Activated CD8-positive, alpha-beta memory T cell treated with anti-CD3 and anti-CD28 coated beads for 36 hours (primary cell): ENCODE data around the gene INSM1. TPM values are rescaled to one million over a fixed set of nuclear protein-coding genes. Genes with fewer than 3 reads are reported as not detected.
"Not testable (repeated sequence)": the region's sequence is repeated elsewhere in the genome, so short reads cannot be mapped to it uniquely, and the experiment has no call there.

Experiments
- CTCF ChIA-PET: fragments of 350-600 bp; sonication (Branson Sonifier 250); formaldehyde crosslinking; loops from one replicate; lab custom pipeline; 2021; ENCODE audit warnings: antibody characterized with exemption; lab: Charles Lee
- POLR2A ChIA-PET: fragments of 350-600 bp; sonication (Branson Sonifier 250); formaldehyde crosslinking; loops from one replicate; lab custom pipeline; 2021; ENCODE audit warnings: antibody characterized with exemption; lab: Charles Lee
- total RNA-seq, 2 experiments: library from RNA; stranded (reverse); gene quantifications; one replicate each; pipeline ENCODE4 v1.2.3, GENCODE V29; 2021

INSM1 gene, protein sequence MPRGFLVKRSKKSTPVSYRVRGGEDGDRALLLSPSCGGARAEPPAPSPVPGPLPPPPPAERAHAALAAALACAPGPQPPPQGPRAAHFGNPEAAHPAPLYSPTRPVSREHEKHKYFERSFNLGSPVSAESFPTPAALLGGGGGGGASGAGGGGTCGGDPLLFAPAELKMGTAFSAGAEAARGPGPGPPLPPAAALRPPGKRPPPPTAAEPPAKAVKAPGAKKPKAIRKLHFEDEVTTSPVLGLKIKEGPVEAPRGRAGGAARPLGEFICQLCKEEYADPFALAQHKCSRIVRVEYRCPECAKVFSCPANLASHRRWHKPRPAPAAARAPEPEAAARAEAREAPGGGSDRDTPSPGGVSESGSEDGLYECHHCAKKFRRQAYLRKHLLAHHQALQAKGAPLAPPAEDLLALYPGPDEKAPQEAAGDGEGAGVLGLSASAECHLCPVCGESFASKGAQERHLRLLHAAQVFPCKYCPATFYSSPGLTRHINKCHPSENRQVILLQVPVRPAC
- total RNA-seq: 1 to 10 TPM; 6.8 to 7.1 TPM

DNA sequence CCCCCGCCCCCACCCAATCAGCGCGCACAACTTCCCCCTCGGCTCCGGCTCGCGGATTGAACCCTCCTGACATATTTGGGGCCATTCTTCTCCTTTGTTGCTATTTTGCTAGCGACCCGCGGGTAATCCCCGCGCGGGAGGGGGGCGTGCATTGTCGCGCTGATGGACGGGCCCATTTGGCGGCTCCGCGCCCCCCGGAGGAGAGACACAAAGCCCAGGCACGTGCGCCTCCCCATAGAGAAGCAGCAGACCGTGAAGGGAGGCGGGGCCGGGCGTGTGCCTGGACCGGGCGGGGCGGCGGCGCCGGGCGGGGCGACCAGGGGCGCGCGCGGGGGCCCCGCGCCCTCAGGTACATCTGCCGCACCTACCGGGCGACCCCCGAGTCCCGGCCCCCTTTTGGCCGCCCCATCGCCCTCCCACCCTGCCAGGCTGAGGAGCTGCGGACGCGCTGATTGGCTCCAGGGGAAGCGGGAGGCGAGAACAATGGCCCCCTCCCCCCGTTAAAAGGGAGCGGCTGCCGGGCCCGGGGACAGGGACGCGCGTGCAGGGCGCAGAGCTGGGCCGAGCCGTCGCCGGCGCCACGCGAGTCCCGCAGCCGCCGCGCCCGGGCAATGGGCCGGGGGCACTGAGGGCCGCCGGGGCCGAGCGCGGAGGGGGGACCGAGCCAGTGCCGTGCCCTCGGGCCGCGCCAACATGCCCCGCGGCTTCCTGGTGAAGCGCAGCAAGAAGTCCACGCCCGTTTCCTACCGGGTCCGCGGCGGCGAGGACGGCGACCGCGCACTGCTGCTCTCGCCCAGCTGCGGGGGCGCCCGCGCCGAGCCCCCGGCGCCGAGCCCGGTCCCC is at the start of gene INSM1:
TSS of gene INSM1 (plus strand) at position 530 of the 843 bp plus-strand sequence. CDS start at position 694, 164 bp downstream.
- CTCF ChIA-PET: no interaction called here
- POLR2A ChIA-PET: interaction anchor here (1.1 kb wide), 1 partner anchor 123 kb away, joined by 5 read pairs; no protein-coding TSS in a partner anchor

DNA sequence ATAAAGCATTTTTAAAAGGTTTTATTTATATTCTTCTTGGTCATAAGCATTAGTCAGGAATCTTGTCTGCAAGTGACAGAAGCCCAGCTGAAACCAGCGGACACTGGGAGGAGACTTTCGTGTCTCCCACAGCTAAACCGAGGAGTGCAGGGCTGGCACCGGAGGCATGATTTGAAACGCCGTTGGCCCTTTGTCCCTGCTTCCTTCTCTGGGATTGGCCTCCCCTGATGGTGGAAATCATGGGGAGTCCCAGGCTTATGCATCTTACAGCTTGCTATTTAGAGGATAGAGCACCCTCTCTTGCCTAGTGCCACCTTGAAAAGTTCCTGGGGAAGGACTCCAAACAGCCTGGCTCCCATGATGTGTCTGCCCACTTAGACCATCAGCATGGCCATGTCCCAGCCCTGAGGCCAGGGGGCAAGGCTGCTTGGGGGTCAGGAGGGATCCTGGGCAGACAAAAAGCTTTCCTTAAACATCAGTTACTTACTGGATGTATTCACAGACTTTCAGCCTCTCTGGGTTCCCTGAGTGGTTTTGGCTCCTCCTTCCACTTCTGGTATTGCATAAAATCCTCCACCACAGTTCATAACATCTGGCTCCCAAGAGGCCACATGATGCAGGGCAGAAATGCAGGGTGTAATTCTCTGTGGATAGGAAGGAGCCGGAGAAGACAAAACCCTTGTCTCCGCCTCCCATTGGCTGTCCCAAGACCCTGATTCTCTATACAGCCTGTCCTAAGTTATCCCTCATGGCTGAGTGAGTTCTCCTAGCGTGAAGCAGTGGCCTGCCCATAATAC is 49.3 kb upstream of the INSM1 start:
- ChIA-PET CTCF (no interaction called here), POLR2A (no interaction called here)

DNA sequence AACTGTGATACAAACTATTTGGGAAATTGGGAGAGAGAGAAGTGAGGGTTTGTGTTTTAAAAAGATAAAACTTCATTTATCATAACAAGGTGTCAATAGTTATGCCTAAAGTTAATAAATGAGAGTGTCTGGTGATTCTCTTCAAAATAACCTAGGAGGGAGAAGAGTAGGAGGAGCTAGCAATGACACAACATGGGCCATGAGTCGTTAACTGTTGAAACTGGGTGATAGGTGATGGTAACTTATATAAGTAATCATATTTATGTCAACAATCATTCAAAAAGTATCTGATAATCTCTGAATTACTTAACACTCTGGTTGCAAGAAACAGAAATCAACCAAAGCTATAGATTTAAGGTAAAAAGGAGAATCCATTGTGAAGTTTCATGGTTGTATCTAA is 46.8 kb upstream of the INSM1 start:
- ChIA-PET POLR2A (no interaction called here), CTCF (interaction anchor here (1.7 kb wide), 1 partner anchor 13 kb away, joined by 3 read pairs; no protein-coding TSS in a partner anchor)

DNA sequence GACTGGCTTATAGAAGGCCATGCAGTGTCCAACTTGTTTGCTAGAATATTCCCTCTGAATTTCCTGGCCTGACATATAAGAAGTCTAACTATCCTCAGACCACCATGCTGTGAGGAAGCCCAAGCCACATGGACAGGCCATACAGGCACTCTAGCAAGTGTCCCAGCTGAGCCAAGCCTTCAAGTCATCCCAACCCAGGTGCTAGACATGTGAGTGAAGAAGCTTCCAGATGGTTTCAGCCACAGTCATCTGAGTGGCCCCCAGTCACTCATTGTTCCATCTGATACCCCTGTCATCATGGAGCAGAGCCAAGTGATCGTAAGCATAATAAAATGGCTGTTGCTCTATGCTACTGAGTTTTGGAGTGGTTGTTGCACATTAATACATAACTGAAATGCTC is 46.0 kb upstream of the INSM1 start:
- ChIA-PET CTCF (interaction anchor here (1.7 kb wide), 1 partner anchor 12 kb away, joined by 3 read pairs; no protein-coding TSS in a partner anchor), POLR2A (no interaction called here)

DNA sequence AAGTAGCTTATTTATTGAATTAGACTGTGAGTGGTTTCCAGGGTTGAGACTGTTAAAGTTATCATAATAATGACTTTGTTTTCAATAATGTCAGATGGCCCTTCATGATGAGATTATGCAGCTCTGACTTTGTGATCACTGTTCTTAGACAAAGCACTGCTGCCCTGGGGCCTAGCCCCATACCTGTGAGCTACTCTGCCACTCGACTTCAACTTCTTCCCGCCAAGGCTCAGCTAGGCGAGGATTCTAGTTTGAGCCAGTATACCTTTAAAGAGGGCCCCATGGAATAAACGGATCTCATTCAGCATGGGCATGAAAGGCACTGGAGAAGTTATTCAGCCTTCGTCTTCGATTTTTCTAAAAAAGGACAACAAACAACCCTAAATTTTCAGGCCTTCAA is 45.0 kb upstream of the INSM1 start:
- ChIA-PET POLR2A (no interaction called here), CTCF (no interaction called here)

DNA sequence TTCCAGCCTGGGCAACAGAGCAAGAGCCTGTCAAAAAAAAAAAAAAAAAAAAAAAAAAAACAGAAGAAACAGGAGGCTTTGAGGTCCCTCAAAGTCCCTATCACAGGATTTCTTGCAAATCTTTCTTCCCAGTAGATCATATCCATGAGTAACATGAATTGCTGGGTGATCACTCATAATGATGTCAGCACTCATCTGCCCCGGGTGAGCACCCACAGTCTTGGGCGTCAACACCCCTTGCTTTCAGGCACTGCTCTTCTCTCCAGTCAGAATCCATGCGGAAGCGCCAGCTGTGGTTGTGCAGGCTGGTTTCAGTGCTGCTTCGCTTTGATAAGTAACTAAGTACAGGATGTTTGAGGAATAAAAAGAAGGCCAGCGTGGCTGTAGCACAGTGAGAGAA is 40.2 kb upstream of the INSM1 start:
- CTCF ChIA-PET: no interaction called here
- POLR2A ChIA-PET: no interaction called here

DNA sequence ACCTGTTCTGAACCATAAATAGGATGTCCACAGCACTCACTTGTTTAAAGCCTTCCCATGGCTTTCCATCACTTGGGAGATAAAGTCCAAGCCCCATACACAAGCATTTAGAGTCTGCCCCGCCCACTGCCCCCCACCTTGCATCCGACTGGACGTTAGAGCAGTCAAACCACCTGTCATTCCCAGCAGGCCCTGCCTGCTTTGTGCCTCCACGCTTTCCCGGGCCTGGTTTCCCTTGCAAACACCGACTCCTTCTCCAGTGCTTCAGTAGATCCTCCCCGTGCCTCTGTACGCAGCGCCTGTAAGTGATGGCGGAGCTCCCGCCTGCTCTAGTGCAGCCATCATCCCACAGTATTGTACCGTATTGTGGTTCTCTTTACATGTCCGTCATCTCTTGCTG is 38.3 kb upstream of the INSM1 start:
- POLR2A ChIA-PET: no interaction called here
- CTCF ChIA-PET: interaction anchor here (1.1 kb wide), 1 partner anchor 239 kb away, joined by 4 read pairs; no protein-coding TSS in a partner anchor

DNA sequence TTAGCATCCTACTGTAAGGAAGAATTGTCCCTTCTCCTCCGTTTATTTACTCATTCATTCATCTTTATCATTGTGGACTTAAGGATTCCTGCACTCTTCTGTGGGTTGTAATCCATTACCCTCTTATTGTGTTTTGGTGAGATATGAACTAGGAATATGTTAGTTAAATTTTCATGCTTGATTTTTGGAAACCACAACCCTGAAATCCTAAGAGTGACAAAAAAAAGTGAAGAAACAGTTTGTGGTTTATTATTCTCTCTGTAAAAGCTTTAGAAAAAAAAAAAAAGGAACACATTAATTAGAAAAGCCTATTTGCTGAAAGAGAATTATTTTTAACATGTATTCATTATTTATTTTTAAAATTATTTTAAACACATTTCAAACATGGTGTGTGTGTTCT is 36.7 kb upstream of the INSM1 start:
- ChIA-PET CTCF (no interaction called here), POLR2A (no interaction called here)

DNA sequence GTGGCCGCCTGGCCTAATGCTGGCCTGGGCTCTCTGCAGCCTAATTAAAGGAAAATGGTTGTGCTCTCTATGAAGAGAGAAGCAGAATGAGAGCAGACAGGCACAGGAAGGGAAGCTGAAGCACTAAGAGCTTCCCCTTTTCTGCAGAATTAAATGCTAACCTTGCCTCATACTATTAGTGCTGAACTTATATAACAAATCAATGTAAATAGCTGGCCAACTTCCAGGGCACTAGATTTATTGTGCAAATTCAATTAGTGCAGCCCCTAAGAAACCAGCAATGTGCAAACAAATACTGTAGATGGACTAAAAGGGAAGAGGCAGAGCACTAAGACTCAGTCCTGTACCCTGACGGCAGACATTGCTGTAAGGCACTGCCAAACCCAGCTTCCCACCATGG is 36.1 kb upstream of the INSM1 start:
- ChIA-PET POLR2A (no interaction called here), CTCF (no interaction called here)

DNA sequence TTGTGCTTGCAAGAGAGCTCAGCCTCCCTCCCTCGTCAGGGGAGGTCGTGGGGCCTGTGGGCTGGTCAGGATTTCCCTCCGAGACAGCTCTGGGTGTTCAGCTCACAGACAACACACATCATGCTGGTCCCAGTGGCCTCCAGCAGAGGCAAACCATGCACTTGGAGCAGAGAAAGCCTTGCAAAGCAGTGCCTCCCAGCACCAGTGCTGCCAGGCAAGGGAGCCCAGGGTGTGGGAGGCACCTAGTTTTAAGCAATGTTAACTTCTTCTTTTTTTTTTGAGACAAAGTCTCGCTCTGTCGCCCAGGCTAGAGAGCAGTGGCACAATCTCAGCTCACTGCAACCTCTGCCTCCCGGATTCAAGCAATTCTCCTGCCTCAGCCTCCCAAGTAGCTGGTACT is 34.0 kb upstream of the INSM1 start:
- ChIA-PET CTCF (interaction anchor here (1.1 kb wide), 1 partner anchor 13 kb away, joined by 3 read pairs; no protein-coding TSS in a partner anchor), POLR2A (no interaction called here)

DNA sequence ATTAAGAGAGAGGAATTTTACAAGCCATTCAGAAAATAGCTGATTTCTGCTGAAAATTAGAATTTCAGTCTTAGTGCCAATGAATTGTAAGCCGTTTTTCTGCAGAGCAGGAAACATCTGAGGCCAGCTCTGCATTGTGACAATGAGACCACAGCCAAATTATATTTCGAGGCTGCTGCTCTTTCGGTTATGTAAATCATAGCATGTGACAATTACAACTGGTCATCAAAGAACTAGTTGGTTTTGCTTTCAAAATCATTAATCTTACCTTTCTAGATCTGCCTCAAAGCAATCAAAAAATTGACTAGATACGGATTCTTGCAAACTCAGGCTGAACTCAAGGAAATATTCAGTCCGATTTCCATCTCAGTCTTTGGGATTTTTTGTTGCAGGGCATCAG is 33.4 kb upstream of the INSM1 start:
- POLR2A ChIA-PET: no interaction called here
- CTCF ChIA-PET: no interaction called here

DNA sequence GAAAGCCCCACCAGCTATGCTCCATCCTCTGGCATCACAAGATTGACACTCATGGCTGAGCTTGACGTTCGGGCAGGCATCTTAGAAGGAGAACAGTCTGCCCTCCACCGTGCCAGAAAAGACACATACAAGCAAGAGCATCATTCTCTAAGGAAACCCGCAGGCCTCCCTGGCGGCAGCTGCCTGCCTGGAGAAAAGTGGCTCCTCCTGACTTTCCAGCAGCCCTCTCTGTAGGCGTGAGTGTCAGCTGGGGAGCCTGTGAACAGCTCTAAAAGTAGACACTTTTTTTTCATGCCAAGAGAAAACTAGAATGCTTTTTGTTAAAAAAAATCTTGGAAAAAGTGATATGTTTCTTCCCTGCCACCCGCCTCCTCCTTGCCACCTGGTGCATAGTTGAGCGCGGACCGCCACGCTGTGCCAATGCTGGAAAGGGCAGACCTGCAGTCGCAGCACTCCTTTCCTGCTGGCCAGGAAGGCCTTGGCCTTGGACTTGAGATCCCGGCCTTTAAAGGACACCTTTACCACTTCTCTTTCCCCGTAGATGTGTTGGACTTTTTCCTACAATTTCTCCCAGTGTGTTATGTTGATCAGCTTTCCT is 29.7 kb upstream of the INSM1 start:
- POLR2A ChIA-PET: no interaction called here
- CTCF ChIA-PET: no interaction called here

DNA sequence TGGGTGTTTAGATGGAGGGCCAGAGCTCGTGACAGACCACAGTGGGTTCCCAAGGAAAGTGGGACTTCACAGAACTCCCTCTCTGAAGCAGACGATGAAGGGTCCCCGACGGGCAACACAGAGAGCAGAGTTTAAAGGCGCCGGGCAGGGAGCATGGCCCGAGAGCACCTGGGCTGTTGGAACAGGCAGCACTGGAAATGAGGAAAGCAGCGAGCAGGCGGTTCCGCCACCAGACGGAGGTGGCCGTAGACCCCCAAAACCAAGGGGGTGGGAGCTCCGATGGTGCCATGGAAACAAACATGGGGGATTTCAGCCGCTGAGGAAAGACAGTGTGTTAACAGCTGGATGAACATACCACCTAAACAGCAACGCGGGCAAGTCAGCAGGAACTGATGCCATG is 27.5 kb upstream of the INSM1 start:
- CTCF ChIA-PET: no interaction called here
- POLR2A ChIA-PET: no interaction called here

DNA sequence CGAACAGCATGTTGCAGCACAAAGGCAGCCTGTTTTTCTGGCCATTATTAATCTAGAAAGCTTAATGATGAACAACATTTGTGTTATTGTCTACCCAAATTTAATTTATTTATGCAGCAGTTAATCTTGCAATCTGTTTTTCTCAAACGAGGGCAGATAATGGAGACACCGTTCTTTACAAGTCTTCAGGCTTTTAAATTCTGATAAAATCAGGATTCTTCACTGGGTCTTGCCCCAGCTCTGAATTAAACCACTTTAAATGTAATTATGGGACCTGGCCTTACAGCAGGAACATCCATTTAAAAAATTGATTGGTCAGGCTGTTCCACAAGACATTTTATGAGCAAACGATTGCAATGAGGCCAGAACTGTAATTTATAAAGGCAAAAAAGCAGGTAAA is 26.5 kb upstream of the INSM1 start:
- ChIA-PET CTCF (no interaction called here), POLR2A (no interaction called here)

DNA sequence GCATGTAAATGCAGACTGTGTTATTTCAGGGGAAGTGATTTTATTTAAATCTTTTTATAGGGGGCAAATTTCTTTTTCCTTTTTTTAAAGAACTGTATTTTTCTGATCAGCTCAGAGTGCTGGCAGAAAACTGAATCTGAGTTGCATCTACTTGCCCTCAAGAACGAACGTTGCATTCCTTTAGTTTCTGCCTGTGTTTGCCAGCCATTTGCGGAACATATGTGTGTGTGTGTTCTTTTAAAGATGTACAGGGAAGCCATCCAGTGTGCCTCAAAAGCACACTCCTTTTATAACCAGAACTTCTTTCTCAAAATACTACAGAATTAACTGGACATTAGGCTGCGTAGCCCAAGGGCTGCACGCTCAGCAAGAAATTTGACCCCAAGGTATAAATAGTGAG is 25.8 kb upstream of the INSM1 start:
- CTCF ChIA-PET: no interaction called here
- POLR2A ChIA-PET: no interaction called here

DNA sequence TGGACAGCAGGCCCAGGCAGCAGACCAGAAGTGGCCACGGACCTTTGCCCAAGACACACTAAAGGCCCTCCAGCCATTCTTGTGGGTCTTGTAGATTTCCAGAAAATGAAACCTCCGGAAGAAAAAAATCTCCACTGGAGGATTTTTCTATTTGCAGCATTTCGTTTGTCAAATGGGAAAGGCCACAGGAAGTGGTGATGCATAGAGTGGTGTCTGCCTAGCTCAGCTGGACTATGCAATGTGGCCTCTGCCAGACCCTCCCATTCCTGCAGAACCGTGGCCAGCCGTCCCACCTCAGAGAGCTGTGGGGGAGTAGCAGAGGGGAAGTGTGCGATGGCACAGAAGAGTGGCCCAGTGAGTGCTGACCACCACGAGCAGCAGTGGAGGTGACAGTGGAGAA is 24.0 kb upstream of the INSM1 start:
- ChIA-PET POLR2A (no interaction called here), CTCF (no interaction called here)

DNA sequence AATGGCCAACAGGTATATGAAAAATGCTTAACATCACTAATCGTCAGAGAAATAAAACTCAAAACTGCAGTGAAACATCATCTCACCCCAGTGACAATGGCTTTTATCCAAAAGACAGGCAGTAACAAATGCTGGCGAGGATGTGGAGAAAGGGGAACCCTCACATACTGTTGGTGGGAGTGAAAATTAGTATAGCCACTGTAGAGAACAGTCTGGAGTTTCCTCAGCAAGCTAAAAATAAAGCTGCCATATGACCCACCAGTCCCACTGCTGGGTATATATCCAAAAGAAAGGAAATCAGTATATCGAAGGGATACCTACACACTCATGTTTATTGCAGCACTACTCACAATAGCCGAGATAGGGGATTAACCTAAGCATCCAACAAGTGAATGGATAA is 23.4 kb upstream of the INSM1 start:
- ChIA-PET POLR2A (no interaction called here), CTCF (no interaction called here)

DNA sequence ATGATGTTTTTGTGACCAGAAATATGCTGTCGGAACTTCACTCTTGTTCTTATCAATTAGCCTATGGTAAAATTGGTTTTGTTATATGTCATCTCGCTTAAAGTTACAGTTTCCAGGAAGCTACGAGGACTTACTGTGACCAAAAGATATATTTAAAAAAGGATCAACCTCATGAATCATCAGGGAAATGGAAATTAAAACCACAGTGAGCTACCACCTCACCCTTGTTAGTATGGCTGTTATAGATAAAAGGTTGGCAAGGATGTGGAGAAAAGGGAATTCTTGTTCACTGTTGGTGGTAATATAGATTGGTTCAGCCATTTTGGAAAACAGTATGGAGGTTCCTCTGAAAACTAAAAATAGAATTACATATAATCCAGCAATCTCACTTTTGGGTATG is 14.3 kb upstream of the INSM1 start:
- POLR2A ChIA-PET: no interaction called here
- CTCF ChIA-PET: no interaction called here

DNA sequence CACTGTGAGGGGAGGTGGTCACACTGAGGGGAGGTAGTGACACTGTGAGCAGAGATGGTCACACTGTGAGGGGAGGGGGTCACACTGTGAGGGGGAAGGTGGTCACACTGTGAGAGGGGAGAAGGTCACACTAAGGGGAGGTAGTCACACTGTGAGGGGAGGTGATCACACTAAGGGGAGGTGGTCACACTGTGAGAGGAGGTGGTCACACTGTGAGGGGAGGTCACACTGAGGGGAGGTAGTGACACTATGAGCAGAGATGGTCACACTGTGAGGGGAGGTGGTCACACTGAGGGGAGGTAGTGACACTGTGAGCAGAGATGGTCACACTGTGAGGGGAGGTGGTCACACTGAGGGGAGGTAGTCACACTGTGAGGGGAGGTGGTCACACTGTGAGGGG is 12.4 kb upstream of the INSM1 start:
- CTCF ChIA-PET, POLR2A ChIA-PET: not testable (repeated sequence)
